B cell (primary cell): ENCODE data around the gene KIF11. TPM values are rescaled to one million over a fixed set of nuclear protein-coding genes. Genes with fewer than 3 reads are reported as not detected.

Source experiments
- ATAC-seq: fragments of 200-7000 bp; cut with Tn5 transposase; one replicate; pipeline ENCODE4 v1.10.0; 2021; ENCODE audit warnings: low read depth, mild to moderate bottlenecking, moderate number of reproducible peaks, moderate library complexity
- CTCF ChIA-PET: fragments of 350-600 bp; sonication (Branson Sonifier 250); formaldehyde crosslinking; loops from one replicate; lab custom pipeline; 2021; ENCODE audit warnings: antibody characterized with exemption, inconsistent platforms; lab: Charles Lee
- POLR2A ChIA-PET: fragments of 350-600 bp; sonication (Branson Sonifier 250); formaldehyde crosslinking; loops from one replicate; lab custom pipeline; 2021; ENCODE audit warnings: antibody characterized with exemption; lab: Charles Lee
- DNase-seq: peaks from one replicate; pipeline ENCODE4 v3.0.0; 2013
- H2AFZ ChIP-seq: 2 replicates; pipeline ENCODE4 v1.6.1; 2012; ENCODE audit warnings: mild to moderate bottlenecking, low read depth, low read length; ENCODE audit not compliant: insufficient read depth, poor library complexity, severe bottlenecking
- H3K27ac ChIP-seq, 2 donors: 1 replicate in 1 of 2; 2 replicates in 1 of 2; pipeline ENCODE4 v1.5.1; 2012 to 2013; ENCODE audit warnings: low read length in 2 of 2, mild to moderate bottlenecking in 2 of 2, moderate library complexity in 1 of 2
- H3K27me3 ChIP-seq, 4 experiments: fragments of 200-600 bp in 1 of 4; sonication (generic) in 1 of 4; replicated peaks in 1 of 4; 1 replicate in 2 of 4; 2 replicates in 2 of 4; pipeline versions ENCODE4 v1.6.1 to v1.7.0; 2013 to 2016; ENCODE audit warnings: low read length in 3 of 4, mild to moderate bottlenecking in 2 of 4, mixed read lengths in 1 of 4, moderate library complexity in 1 of 4; ENCODE audit not compliant: insufficient read depth in 4 of 4, control insufficient read depth in 3 of 4; ENCODE audit errors: control extremely low read depth in 1 of 4
- H3K36me3 ChIP-seq, 2 experiments: replicated peaks in 1 of 2; 1 replicate in 1 of 2; 2 replicates in 1 of 2; pipeline versions ENCODE4 v1.6.1 to v1.7.1; 2013; ENCODE audit warnings: low read length in 1 of 2; ENCODE audit not compliant: insufficient read depth in 2 of 2, control insufficient read depth in 1 of 2; ENCODE audit errors: control extremely low read depth in 1 of 2, extremely low read depth in 1 of 2
- H3K4me1 ChIP-seq, 2 donors: fragments of 200-600 bp in 1 of 2; sonication (generic) in 1 of 2; 1 replicate in 1 of 2; 2 replicates in 1 of 2; pipeline versions ENCODE4 v1.5.1 to v1.6.1; 2013 to 2017; ENCODE audit warnings: low read length in 2 of 2; ENCODE audit not compliant: control insufficient read depth in 2 of 2, insufficient read depth in 2 of 2
- H3K4me2 ChIP-seq: replicated peaks from 2 replicates; pipeline ENCODE3; 2012; ENCODE audit warnings: mild to moderate bottlenecking, low read depth, low read length; ENCODE audit not compliant: poor library complexity, severe bottlenecking
- H3K4me3 ChIP-seq, 5 experiments: fragments of 200-600 bp in 1 of 5; sonication (generic) in 1 of 5; 1 replicate in 3 of 5; 2 replicates in 2 of 5; pipeline versions ENCODE4 v1.5.1 to v1.7.0; 2011 to 2016; ENCODE audit warnings: low read length in 4 of 5, mild to moderate bottlenecking in 4 of 5, low read depth in 2 of 5, control low read depth in 1 of 5, moderate library complexity in 1 of 5; ENCODE audit not compliant: insufficient read depth in 1 of 5; ENCODE audit errors: control extremely low read depth in 1 of 5, extremely low read depth in 1 of 5
- H3K79me2 ChIP-seq: fragments of 200-600 bp; sonication (generic); one replicate; pipeline ENCODE4 v1.6.0; 2016; ENCODE audit warnings: low read length; ENCODE audit not compliant: control insufficient read depth, insufficient read depth
- H3K9ac ChIP-seq: fragments of 200-600 bp; sonication (generic); 2 replicates; pipeline ENCODE4 v1.6.1; 2017; ENCODE audit warnings: mild to moderate bottlenecking, low read length, moderate library complexity
- H3K9me3 ChIP-seq, 3 donors: one replicate each; pipeline versions ENCODE4 v1.6.1 to v1.7.1; 2013; ENCODE audit warnings: low read length in 2 of 3; ENCODE audit not compliant: control insufficient read depth in 2 of 3, insufficient read depth in 1 of 3; ENCODE audit errors: control extremely low read depth in 1 of 3
- H4K20me1 ChIP-seq: 2 replicates; pipeline ENCODE4 v1.6.0; 2012; ENCODE audit warnings: mild to moderate bottlenecking, low read length; ENCODE audit not compliant: insufficient read depth, control insufficient read depth, poor library complexity, severe bottlenecking
- H3K27ac Mint-ChIP-seq: one replicate; pipeline ENCODE4 v1.8.0; 2021; ENCODE audit warnings: mixed read lengths
- H3K27me3 Mint-ChIP-seq: one replicate; pipeline ENCODE4 v1.8.0; 2021; ENCODE audit warnings: mixed read lengths
- H3K4me1 Mint-ChIP-seq: one replicate; pipeline ENCODE4 v1.8.0; 2021; ENCODE audit warnings: mixed read lengths
- H3K4me3 Mint-ChIP-seq: one replicate; pipeline ENCODE4 v1.8.0; 2021; ENCODE audit warnings: mixed read lengths
- H3K9me3 Mint-ChIP-seq: one replicate; pipeline ENCODE4 v1.8.0; 2022; ENCODE audit warnings: mixed read lengths; ENCODE audit not compliant: insufficient read depth
- CTCF ChIP-seq: fragments of 200-600 bp; IDR thresholded peaks from one replicate; pipeline ENCODE4 v1.8.0; 2022; ENCODE audit warnings: antibody characterized with exemption, mild to moderate bottlenecking
- EZH2 ChIP-seq: IDR thresholded peaks from 2 replicates; pipeline ENCODE4 v1.6.1; 2012; ENCODE audit warnings: borderline replicate concordance, low read depth, mild to moderate bottlenecking, moderate library complexity, low read length; ENCODE audit not compliant: insufficient read depth, poor library complexity, severe bottlenecking
- WGBS: methylation state at CpG from one replicate; pipeline ENCODE4 v1.1.5; 2013; ENCODE audit warnings: missing lambda C conversion rate; ENCODE audit not compliant: insufficient coverage; 5-methylcytosine and 5-hydroxymethylcytosine counted together
- intact Hi-C: fragments of 100-400 bp; cut with micrococcal nuclease; formaldehyde crosslinking; loops from one replicate; pipeline ENCODE4 v1.10.0; 2022
- polyA plus RNA-seq: library from polyadenylated mRNA; depleted of rRNA; stranded (reverse); fragments of >200 nt; gene quantifications from 2 replicates; pipeline ENCODE4 v1.2.3, GENCODE V29; 2012
- total RNA-seq, 2 donors: library from RNA; stranded (reverse); fragments of 120-200 nt in 1 of 2; gene quantifications; 1 replicate in 1 of 2; 2 replicates in 1 of 2; pipeline versions ENCODE4 v1.2.3 to v1.2.4, GENCODE V29; 2013 to 2022

Gene KIF11
- total and polyA plus RNA-seq, 2 donors (not counting 1 experiment from before 2014, with no cell fraction given), result 0.64 to 1.8 TPM

- no peaks in the 10 kb centered on the region for H4K20me1 ChIP-seq
- intact Hi-C loops, result no loop called here
- WGBS, result 100% methylated on average over 1 of the region's 3 CpGs
- H2AFZ ChIP-seq, result no peak overlapping the region
- CTCF ChIA-PET, result no interaction called here
- Mint-ChIP-seq H3K9me3 (no peaks in the 10 kb centered on the region), H3K27ac (no peak overlapping the region), H3K4me1 (no peaks in the 10 kb centered on the region), H3K27me3 (no peaks in the 10 kb centered on the region), H3K4me3 (no peak overlapping the region)
- no peaks in the 10 kb centered on the region for H3K27me3 ChIP-seq
- H3K4me2 ChIP-seq, result no peak overlapping the region
- H3K36me3 ChIP-seq, result no peaks in the 10 kb centered on the region
- no peak for DNase-seq
- ATAC-seq, result no peak
- H3K9me3 ChIP-seq, result no peaks in the 10 kb centered on the region
- no peak overlapping the region for H3K9ac ChIP-seq
- no peaks in the 10 kb centered on the region for H3K4me1 ChIP-seq
- no peak for TF ChIP-seq CTCF
- TF ChIP-seq EZH2, result no peak
- POLR2A ChIA-PET, result no interaction called here
- no peaks in the 10 kb centered on the region for H3K79me2 ChIP-seq
- no peak overlapping the region for H3K4me3 ChIP-seq
- H3K27ac ChIP-seq, result no peak overlapping the region
Measured at GRCh38 chr10:92615515-92615914, 22.6 kb downstream of the KIF11 start.

GRCh38 chr10:92619368-92619767 lies 26.4 kb downstream of the KIF11 start:
- Histone ChIP-seq H4K20me1 (no peaks in the 10 kb centered on the region), H3K27ac (no peak overlapping the region), H2AFZ (no peak overlapping the region), H3K4me1 (no peaks in the 10 kb centered on the region), H3K9ac (no peak overlapping the region), H3K9me3 (peaks cover 0 to 6% (median 0%) of the 10 kb centered on the region in 3 donors), H3K36me3 (peaks cover 0 to 2% of the 10 kb centered on the region in 2 experiments), H3K27me3 (no peaks in the 10 kb centered on the region), H3K4me2 (no peak overlapping the region), H3K79me2 (no peaks in the 10 kb centered on the region), H3K4me3 (no peak overlapping the region)
- POLR2A ChIA-PET, result no interaction called here
- peaks cover 2% of the 10 kb centered on the region for H3K9me3 Mint-ChIP-seq
- intact Hi-C loops, result no loop called here
- no peak overlapping the region for H3K4me3 Mint-ChIP-seq
- TF ChIP-seq CTCF, result no peak
- TF ChIP-seq EZH2, result no peak
- no peaks in the 10 kb centered on the region for H3K4me1 Mint-ChIP-seq
- no peak for DNase-seq
- H3K27me3 Mint-ChIP-seq, result no peaks in the 10 kb centered on the region
- no peak overlapping the region for H3K27ac Mint-ChIP-seq
- ATAC-seq, result no peak
- CTCF ChIA-PET, result no interaction called here
